Trophoblast cell (in vitro differentiated cells and primary cell): ENCODE measurements around the gene ZNF79.

ENCODE experiments used
- DNase-seq, 2 donors: peaks; one replicate each; pipeline ENCODE4 v3.0.0-alpha.2; 2016
- H2AFZ ChIP-seq: 2 replicates; pipeline ENCODE4 v1.6.1; 2013; ENCODE audit warnings: low read length, moderate library complexity, mild to moderate bottlenecking; ENCODE audit not compliant: insufficient read depth, poor library complexity
- H2AK5ac ChIP-seq: 2 replicates; pipeline ENCODE4 v1.6.1; 2013; ENCODE audit warnings: mild to moderate bottlenecking, low read length
- H2BK120ac ChIP-seq: 2 replicates; pipeline ENCODE4 v1.6.1; 2013; ENCODE audit warnings: low read length, mild to moderate bottlenecking, moderate library complexity; ENCODE audit not compliant: insufficient read depth, poor library complexity
- H2BK12ac ChIP-seq: 2 replicates; pipeline ENCODE4 v1.6.1; 2013; ENCODE audit warnings: mild to moderate bottlenecking, low read length, moderate library complexity
- H2BK5ac ChIP-seq: 2 replicates; pipeline ENCODE4 v1.6.1; 2013; ENCODE audit warnings: low read length, low read depth, moderate library complexity, mild to moderate bottlenecking; ENCODE audit not compliant: poor library complexity
- H3K14ac ChIP-seq: 2 replicates; pipeline ENCODE4 v1.6.1; 2013; ENCODE audit warnings: mild to moderate bottlenecking, low read length
- H3K18ac ChIP-seq: 2 replicates; pipeline ENCODE4 v1.6.1; 2013; ENCODE audit warnings: mild to moderate bottlenecking, low read length
- H3K23ac ChIP-seq: 2 replicates; pipeline ENCODE4 v1.6.1; 2013; ENCODE audit warnings: low read length
- H3K27ac ChIP-seq: 2 replicates; pipeline ENCODE4 v1.5.1; 2013; ENCODE audit warnings: low read depth, mild to moderate bottlenecking, inconsistent platforms, low read length, moderate library complexity
- H3K27me3 ChIP-seq: 2 replicates; pipeline ENCODE4 v1.6.1; 2013; ENCODE audit warnings: inconsistent platforms, mild to moderate bottlenecking, low read length, moderate library complexity; ENCODE audit not compliant: insufficient read depth
- H3K36me3 ChIP-seq, 2 experiments: 1 replicate in 1 of 2; 2 replicates in 1 of 2; pipeline ENCODE4 v1.6.1; 2013; ENCODE audit warnings: low read length in 2 of 2, mild to moderate bottlenecking in 2 of 2, moderate library complexity in 1 of 2; ENCODE audit not compliant: insufficient read depth in 2 of 2, control insufficient read depth in 1 of 2
- H3K4ac ChIP-seq: 2 replicates; pipeline ENCODE4 v1.6.1; 2013; ENCODE audit warnings: low read depth, mild to moderate bottlenecking, low read length, moderate library complexity
- H3K4me1 ChIP-seq, 2 experiments: 1 replicate in 1 of 2; 2 replicates in 1 of 2; pipeline ENCODE4 v1.6.1; 2013; ENCODE audit warnings: low read length in 2 of 2, mild to moderate bottlenecking in 2 of 2, moderate library complexity in 1 of 2; ENCODE audit not compliant: insufficient read depth in 2 of 2, control insufficient read depth in 1 of 2
- H3K4me2 ChIP-seq: 2 replicates; pipeline ENCODE4 v1.6.1; 2013; ENCODE audit warnings: inconsistent platforms, mild to moderate bottlenecking, low read length, moderate library complexity
- H3K4me3 ChIP-seq: 2 replicates; pipeline ENCODE4 v1.5.1; 2013; ENCODE audit warnings: mild to moderate bottlenecking, low read depth, low read length, inconsistent platforms
- H3K79me1 ChIP-seq: one replicate; pipeline ENCODE4 v1.6.1; 2013; ENCODE audit warnings: low read length
- H3K79me2 ChIP-seq: 2 replicates; pipeline ENCODE4 v1.6.1; 2013; ENCODE audit warnings: low read length, mild to moderate bottlenecking; ENCODE audit not compliant: control insufficient read depth, insufficient read depth, poor library complexity
- H3K9ac ChIP-seq: 2 replicates; pipeline ENCODE4 v1.6.1; 2013; ENCODE audit warnings: mild to moderate bottlenecking, low read length
- H3K9me3 ChIP-seq: 2 replicates; pipeline ENCODE4 v1.6.1; 2013; ENCODE audit warnings: low read depth, mild to moderate bottlenecking, control low read depth, inconsistent platforms, low read length; ENCODE audit not compliant: insufficient read depth
- H4K12ac ChIP-seq: 2 replicates; pipeline ENCODE4 v1.6.1; 2013; ENCODE audit warnings: low read depth, mild to moderate bottlenecking, low read length, moderate library complexity
- H4K8ac ChIP-seq: 2 replicates; pipeline ENCODE4 v1.6.1; 2013; ENCODE audit warnings: low read depth, mild to moderate bottlenecking, low read length, moderate library complexity
- H4K91ac ChIP-seq: one replicate; pipeline ENCODE4 v1.6.1; 2013; ENCODE audit warnings: low read depth, mild to moderate bottlenecking, low read length, moderate library complexity
- WGBS: extraction: QIAGEN DNeasy Blood & Tissue Kit; methylation state at CpG from one replicate; pipeline ENCODE4 v1.1.7; 2013; ENCODE audit warnings: missing lambda C conversion rate; ENCODE audit not compliant: insufficient read length, insufficient coverage; ENCODE audit errors: extremely low coverage; 5-methylcytosine and 5-hydroxymethylcytosine counted together

ZNF79 gene

DNA sequence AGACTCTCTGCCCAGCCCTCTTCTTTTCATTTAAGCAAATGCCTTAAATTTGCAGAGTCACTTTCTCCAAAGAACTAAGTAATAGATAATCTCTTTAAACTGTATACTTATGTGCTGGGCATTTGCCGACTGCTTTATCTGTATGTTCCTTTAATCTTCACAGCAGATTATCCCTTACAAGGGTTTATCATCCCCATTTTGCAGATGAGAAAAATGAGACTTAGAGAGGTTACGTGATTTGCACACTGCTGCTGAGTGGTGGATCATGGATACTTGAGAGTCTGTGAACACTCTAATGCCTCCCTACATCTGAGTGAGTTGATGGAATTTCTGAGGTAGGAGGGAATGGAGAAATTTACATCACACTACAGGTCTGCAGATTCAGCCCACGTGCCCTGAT is 4.2 kb downstream of the ZNF79 start:
- no peak overlapping the region for H2BK120ac ChIP-seq
- no peak overlapping the region for H3K14ac ChIP-seq
- no peak overlapping the region for H4K8ac ChIP-seq
- DNase-seq, result no peak
- peaks cover 2% of the 10 kb centered on the region for H3K9me3 ChIP-seq
- peaks cover 7% of the 10 kb centered on the region for H3K79me2 ChIP-seq
- H3K18ac ChIP-seq, result no peak overlapping the region
- no peak overlapping the region for H2AK5ac ChIP-seq
- no CpG with 5 or more reads among the region's 3 CpGs for WGBS
- H2BK12ac ChIP-seq, result no peak overlapping the region
- H3K9ac ChIP-seq, result no peak overlapping the region
- no peak overlapping the region for H2AFZ ChIP-seq
- peaks cover 2 to 3% of the 10 kb centered on the region in 2 experiments for H3K4me1 ChIP-seq
- H3K27ac ChIP-seq, result no peak overlapping the region
- H3K23ac ChIP-seq, result no peak overlapping the region
- H3K4ac ChIP-seq, result no peak overlapping the region
- H2BK5ac ChIP-seq, result no peak overlapping the region
- H4K91ac ChIP-seq, result no peak overlapping the region
- peaks cover 8% of the 10 kb centered on the region for H3K79me1 ChIP-seq
- no peaks in the 10 kb centered on the region for H3K27me3 ChIP-seq
- H3K4me3 ChIP-seq, result no peak overlapping the region
- peaks cover 12 to 23% of the 10 kb centered on the region in 2 experiments for H3K36me3 ChIP-seq
- no peak overlapping the region for H4K12ac ChIP-seq
- no peak overlapping the region for H3K4me2 ChIP-seq

DNA sequence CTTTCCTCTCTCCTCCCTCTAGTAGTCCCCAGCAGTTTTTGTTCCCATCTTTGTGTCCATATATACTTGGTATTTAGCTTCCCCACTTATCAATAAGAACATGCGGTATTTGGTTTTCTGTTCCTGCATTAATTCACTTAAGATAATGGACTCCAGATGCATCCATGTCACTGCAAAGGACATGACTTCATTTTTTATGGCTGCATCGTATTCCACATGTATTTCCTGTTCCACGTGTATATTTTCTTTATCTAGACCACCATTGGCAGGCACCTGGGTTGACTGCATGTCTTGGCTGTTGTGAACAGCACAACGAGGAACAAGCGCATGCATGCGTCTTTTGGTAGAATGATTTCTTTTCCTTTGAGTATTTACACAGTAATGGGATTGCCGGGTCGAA is 6.2 kb downstream of the ZNF79 start:
- Histone ChIP-seq H4K91ac (no peak overlapping the region), H3K14ac (no peak overlapping the region), H3K36me3 (peaks cover 27 to 39% of the 10 kb centered on the region in 2 experiments), H3K4me3 (no peak overlapping the region), H3K9me3 (no peaks in the 10 kb centered on the region), H4K12ac (no peak overlapping the region), H3K23ac (no peak overlapping the region), H3K4ac (no peak overlapping the region), H3K79me1 (no peaks in the 10 kb centered on the region), H3K9ac (no peak overlapping the region), H2BK12ac (no peak overlapping the region), H3K27ac (no peak overlapping the region), H4K8ac (no peak overlapping the region), H3K4me2 (no peak overlapping the region), H2BK5ac (no peak overlapping the region), H2AK5ac (no peak overlapping the region), H3K4me1 (peaks cover 0 to 2% of the 10 kb centered on the region in 2 experiments), H3K18ac (no peak overlapping the region), H3K27me3 (no peaks in the 10 kb centered on the region), H2AFZ (no peak overlapping the region), H2BK120ac (no peak overlapping the region), H3K79me2 (no peaks in the 10 kb centered on the region)
- WGBS, result no CpG with 5 or more reads among the region's 8 CpGs
- no peak for DNase-seq

DNA sequence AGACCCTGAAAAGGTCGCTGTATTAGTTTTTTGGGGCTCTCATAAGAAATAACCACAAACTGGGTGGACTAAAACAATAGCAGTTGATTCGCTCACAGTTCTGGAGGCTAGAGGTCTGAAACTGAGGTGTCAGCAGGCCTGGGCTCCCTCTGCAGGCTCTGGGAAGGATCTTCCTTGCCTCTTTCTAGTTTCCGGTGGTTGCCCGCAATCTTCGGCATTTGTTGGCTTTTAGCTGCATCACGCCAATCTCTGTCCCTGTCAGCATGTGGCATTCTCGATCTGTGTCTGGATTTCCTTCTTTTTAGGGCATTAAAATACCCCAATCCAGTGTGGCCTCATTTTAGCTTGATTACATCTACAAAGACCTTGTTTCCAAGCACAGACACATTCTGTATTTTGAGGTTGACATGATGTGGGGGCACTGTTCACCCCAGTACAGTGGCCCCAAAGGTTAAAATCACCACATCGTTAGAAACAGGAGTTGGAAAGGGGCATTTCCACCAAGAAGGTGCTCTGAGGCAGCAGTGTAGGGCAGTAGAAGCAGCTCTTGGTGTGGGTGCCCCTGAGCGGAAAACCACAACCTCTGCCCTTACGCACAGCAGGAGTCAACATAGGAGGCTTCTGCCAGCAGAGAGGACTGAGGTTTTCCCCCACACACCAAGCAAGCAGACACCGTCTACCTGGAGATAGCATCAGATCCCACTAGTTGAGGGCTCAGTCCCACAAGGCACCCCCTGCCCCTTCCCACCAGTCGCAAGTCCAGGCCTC is 13.5 kb downstream of the ZNF79 start:
- WGBS, result no CpG with 5 or more reads among the region's 12 CpGs
- no peak for DNase-seq
- H4K12ac ChIP-seq, result no peak overlapping the region
- peak overlapping the region; percentile 65 for H2BK5ac ChIP-seq
- no peak overlapping the region for H3K9ac ChIP-seq
- no peak overlapping the region for H3K4me3 ChIP-seq
- H2AFZ ChIP-seq, result no peak overlapping the region
- H3K79me2 ChIP-seq, result peaks cover 3% of the 10 kb centered on the region
- peak overlapping the region; percentile 3 for H3K18ac ChIP-seq
- H2BK12ac ChIP-seq, result peak overlapping the region; percentile 24
- peak overlapping the region; percentile 70 for H3K27ac ChIP-seq
- H3K9me3 ChIP-seq, result no peaks in the 10 kb centered on the region
- H3K27me3 ChIP-seq, result no peaks in the 10 kb centered on the region
- H3K79me1 ChIP-seq, result peaks cover 6% of the 10 kb centered on the region
- peak overlapping the region; percentile 52 for H3K14ac ChIP-seq
- H2BK120ac ChIP-seq, result peak overlapping the region; percentile 76
- H3K4ac ChIP-seq, result peak overlapping the region; percentile 5
- H3K4me1 ChIP-seq, result peaks cover 13 to 19% of the 10 kb centered on the region in 2 experiments
- H3K4me2 ChIP-seq, result no peak overlapping the region
- H2AK5ac ChIP-seq, result peak overlapping the region; percentile 38
- H3K23ac ChIP-seq, result no peak overlapping the region
- H3K36me3 ChIP-seq, result peaks cover 51 to 54% of the 10 kb centered on the region in 2 experiments
- no peak overlapping the region for H4K8ac ChIP-seq
- peak overlapping the region; percentile 17 for H4K91ac ChIP-seq

DNA sequence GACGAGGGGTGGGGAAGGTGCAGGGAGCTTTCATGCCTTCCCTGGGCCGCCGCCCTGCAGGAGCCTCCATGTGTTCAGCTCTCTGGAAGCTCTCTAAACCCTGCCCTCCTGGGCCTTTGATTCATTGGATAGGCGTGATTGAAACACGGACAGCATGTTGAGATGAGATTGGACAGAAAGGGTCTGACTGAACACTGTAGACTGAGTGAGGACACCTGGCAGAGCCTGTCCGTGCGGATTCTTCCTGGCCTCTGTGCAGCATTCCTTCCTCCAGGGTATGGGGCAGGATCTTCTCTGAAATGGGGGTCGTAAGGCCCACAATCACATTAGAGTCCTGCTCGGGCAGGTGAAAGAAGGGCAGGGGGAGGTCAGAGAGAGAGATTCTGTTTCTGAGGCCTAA is 14.2 kb downstream of the ZNF79 start:
- H3K14ac ChIP-seq, result no peak overlapping the region
- peak overlapping the region; percentile 70 for H3K27ac ChIP-seq
- H3K9me3 ChIP-seq, result no peaks in the 10 kb centered on the region
- H3K36me3 ChIP-seq, result peaks cover 47 to 50% of the 10 kb centered on the region in 2 experiments
- H4K12ac ChIP-seq, result no peak overlapping the region
- H2BK12ac ChIP-seq, result no peak overlapping the region
- H3K79me2 ChIP-seq, result peaks cover 3% of the 10 kb centered on the region
- H2BK5ac ChIP-seq, result peak overlapping the region; percentile 54
- no peak overlapping the region for H2AK5ac ChIP-seq
- H4K8ac ChIP-seq, result peak overlapping the region; percentile 13
- no peaks in the 10 kb centered on the region for H3K27me3 ChIP-seq
- no peak overlapping the region for H3K23ac ChIP-seq
- no peak overlapping the region for H4K91ac ChIP-seq
- H3K79me1 ChIP-seq, result peaks cover 6% of the 10 kb centered on the region
- no peak overlapping the region for H3K4me2 ChIP-seq
- H3K4me3 ChIP-seq, result no peak overlapping the region
- no peak overlapping the region for H3K18ac ChIP-seq
- no peak overlapping the region for H3K9ac ChIP-seq
- DNase-seq, result peak; percentile 86 to 94
- no peak overlapping the region for H2AFZ ChIP-seq
- no peak overlapping the region for H2BK120ac ChIP-seq
- no CpG with 5 or more reads among the region's 9 CpGs for WGBS
- peaks cover 13 to 20% of the 10 kb centered on the region in 2 experiments for H3K4me1 ChIP-seq
- no peak overlapping the region for H3K4ac ChIP-seq
